KBM-7 (cell line): ENCODE data around the gene VWA3A.
"Not testable (repeated sequence)": the region's sequence is repeated elsewhere in the genome, so short reads cannot be mapped to it uniquely, and the experiment has no call there.

Experiments used
- DNase-seq: peaks from one replicate; pipeline ENCODE4 v3.0.0-alpha.2; 2015
- in situ Hi-C: fragments of 300-500 bp; cut with MboI; formaldehyde crosslinking; loops from 2 replicates; pipeline ENCODE4 v1.14.3; 2020; ENCODE audit warnings: low sequenced_read_pairs, low pct_unique_long_range_greater_than_20kb, mixed read lengths

The VWA3A gene

GRCh38 chr16:22086440-22086839, 5.9 kb upstream of the VWA3A start:
- DNase-seq, result no peak
- in situ Hi-C loops, result no loop called here

DNA sequence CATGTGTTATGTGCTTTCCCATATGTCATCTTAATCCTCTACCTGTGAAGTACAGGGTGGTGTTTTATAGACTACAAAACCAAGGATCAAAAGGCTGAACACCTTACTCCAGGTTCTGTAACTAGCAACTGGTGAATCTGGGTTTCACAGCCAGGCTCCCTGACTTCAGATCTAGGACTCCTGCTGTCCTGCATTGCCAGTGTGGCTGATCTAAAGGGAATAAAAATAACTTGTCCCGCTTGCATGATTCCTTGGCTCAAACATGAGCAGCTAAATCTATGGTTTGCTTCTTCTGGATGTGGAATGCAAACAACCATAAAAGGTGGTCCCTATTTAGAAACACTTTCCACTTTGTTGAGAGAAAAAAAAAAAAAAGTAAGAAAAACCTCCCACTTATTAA, 3.7 kb upstream of the VWA3A start:
- in situ Hi-C loops, result no loop called here
- DNase-seq, result no peak

DNA sequence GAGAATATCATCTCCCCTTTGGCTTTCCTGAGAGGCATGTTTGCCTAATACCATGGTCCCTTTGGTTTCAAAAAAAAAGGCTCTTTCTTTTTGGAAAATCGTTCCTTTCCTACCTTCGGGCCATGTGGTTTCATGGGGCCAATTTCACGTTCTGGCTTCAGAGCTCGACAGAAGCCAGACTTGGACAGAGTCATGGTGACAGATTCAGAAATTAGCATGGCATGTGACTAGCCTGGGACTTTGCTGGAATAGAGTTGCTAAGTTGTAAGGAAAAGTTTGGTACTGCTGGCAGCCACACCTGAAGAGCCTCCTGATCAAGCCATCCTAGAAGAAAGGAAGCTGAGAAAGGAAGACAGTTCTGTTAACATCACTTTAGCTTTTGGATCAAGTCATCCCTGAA, 2.4 kb upstream of the VWA3A start:
- in situ Hi-C loops, result no loop called here
- DNase-seq, result no peak

DNA sequence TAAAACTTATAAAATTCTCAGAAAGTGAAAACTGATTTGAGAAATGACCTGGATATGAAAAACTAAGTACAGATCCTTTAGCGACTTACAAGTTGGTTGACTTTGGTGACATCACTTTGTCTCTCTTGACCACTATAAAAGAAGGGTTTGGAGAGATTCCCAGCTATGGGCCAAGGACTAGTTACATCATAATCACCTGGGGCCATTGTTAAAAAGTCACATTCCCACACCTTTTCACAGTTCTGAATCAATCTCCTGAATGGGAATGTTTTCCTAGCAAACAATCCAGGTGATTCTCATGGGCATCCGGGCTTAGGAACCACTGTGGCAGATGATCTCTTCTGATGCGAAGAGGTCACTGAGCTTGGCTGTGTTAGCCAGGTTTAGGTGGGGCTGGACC, 620 bp upstream of the VWA3A start:
- DNase-seq, result no peak
- in situ Hi-C loops, result no loop called here

- no peak for DNase-seq
- in situ Hi-C loops, result no loop called here
Observed at GRCh38 chr16:22093331-22093730, 990 bp downstream of the VWA3A start.

DNA sequence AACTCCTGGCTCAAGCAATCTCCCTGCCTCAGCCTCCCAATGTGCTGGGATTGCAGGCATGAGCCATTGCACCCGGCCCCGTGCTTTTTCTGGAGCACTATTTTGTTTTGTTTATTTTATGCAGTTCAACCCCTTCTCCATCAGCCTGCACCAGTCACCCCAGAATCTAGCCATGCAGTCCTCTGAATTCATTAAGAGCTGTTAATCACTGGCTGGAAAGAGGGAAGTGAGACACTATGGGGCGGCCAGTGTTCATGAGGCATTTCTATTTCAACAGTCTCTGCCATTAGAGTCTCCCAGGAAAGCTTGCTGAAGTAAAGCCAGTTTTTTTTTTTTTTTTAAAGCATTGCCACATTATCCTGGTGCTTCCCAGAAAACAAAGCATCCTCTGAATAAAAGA, 1.7 kb downstream of the VWA3A start:
- DNase-seq, result no peak
- in situ Hi-C loops, result no loop called here

- DNase-seq, result peak; percentile 70
- in situ Hi-C loops, result no loop called here
Observed at GRCh38 chr16:22098405-22099255, 6.3 kb downstream of the VWA3A start.

GRCh38 chr16:22099256-22099975, 7.1 kb downstream of the VWA3A start:
- DNase-seq, result no peak
- in situ Hi-C loops, result no loop called here

DNA sequence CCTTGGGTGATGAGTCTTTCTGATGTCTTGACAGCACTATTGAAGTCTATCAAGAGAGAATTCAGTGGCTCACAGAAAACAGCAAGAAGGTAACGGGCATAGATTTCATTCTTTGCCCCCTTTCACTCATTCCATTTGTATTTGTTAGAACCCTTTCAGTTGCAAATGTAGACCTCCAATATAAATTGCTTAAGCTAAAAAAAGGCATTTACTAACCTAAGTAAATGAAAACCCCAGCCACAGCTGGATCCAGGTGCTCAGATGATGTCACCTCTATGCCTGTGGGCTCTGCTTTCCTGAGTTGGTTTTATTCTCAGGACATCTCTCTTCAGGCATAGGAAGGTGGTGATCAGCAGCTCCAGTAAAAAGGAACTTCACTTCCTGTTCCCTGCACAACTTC, 11.1 kb downstream of the VWA3A start:
- no peak for DNase-seq
- in situ Hi-C loops, result no loop called here

DNA sequence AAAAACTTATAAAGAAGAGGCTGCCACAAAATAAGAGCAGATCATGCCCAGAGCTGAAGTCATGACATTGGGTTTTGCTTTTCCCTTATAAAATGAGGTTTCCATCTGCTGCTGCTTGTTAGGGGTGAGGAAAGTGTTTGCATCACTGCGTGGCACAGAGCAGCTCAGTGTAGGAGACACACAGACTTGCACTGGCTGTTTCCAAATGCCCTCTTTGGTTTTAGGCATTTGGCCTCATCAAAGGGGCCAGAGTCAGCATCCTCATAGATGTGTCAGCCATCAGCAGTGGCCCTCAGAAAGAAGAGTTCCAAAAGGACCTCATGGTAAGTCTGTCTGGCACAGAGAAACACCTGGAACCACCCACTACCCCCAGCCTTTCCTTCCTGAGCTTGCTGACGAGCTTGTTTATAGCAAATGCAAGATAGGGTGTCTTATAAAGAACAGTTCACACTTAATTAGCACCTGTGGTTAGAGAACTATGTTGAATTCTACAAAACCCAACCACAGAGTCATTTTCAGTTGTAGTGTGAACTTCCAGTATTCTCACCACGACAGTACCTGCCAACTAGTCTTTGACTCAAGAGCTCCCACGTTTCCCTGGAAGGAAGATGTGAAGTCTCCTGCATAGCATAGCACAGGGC, 17.0 kb downstream of the VWA3A start:
- in situ Hi-C loops, result no loop called here
- DNase-seq, result no peak

GRCh38 chr16:22111629-22112028, 19.3 kb downstream of the VWA3A start:
- DNase-seq, in situ Hi-C loops: not testable (repeated sequence)

DNA sequence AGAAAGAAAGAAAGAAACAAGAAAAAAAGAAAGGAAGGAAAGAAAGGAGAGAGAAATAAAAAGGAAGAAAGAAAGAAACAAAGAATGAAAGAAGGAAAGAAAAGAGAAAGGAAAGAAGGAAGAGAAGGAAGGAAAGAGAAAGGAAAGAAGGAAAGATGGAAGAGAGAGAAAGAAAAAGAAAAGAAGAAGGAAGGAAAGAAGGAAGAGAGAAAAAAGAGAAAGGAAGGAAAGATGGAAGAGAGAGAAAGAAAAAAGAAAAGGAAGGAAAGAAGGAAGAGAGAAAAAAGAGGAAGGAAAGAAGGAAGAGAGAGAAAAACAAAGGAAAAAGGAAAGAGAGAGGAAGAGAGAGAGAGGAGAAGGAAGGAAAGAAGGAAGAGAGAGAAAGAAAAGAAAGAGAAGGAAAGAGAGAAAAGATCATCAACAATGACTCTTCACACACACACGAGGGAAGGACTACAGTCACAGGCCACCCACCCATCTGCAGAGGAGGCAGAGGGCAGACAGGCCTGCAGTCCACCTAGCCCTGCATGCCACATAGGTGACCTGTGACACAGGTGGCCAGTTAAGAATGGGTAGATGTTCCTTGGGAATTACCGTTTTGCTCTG, 23.9 kb downstream of the VWA3A start:
- in situ Hi-C loops, result no loop called here
- no peak for DNase-seq

DNA sequence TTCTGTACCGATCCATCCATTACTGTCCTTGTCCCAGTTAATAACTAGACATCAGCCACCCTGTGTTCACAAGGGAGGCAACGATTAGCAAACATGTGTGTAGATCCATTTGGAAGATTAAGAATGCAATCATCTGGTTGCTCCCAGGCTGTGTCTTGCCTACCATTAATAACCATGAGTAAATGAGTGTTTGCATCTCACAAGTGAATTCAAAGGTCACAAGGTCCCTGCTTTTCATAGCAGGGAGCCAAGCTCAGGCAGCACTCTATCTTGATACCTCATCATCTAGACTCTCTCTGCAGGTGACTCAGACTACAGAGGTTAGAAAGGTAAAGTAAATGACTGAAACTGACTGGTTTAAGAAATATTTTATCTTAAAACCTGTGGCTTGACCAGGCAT, 25.3 kb downstream of the VWA3A start:
- in situ Hi-C loops, result no loop called here
- DNase-seq, result no peak

DNA sequence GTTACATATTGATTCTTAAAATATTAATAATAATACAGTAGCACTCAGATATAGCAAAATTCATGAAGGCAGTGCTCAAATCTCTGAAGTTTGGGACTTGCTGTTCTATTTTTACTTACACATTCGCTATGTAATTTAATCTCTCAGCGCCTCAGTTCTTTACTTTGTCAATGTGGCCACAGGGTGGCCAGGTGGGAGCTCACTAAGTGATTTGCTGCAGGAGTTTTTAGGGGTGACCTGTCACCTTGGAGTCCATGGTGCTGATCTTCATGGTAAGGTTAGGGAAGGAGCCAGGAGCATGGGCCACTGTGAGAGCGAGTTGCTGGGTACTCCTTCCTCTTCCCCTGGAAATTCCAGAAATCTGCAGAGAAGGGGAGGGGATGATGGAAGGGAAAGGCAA, 28.1 kb downstream of the VWA3A start:
- in situ Hi-C loops, result no loop called here
- no peak for DNase-seq

- in situ Hi-C loops, result no loop called here
- no peak for DNase-seq
Observed at GRCh38 chr16:22122239-22122638, 29.9 kb downstream of the VWA3A start.

GRCh38 chr16:22123146-22123545, 30.8 kb downstream of the VWA3A start:
- in situ Hi-C loops, result no loop called here
- DNase-seq, result peak; percentile 65

GRCh38 chr16:22123759-22124490, 31.6 kb downstream of the VWA3A start:
- DNase-seq, result no peak
- in situ Hi-C loops, result no loop called here

- in situ Hi-C loops, result no loop called here
- DNase-seq, result no peak
Observed at GRCh38 chr16:22124583-22125284, 32.4 kb downstream of the VWA3A start.
